Myocyte (in vitro differentiated cells): ENCODE data around the gene KRTAP9-6. TPM values are rescaled to one million over a fixed set of nuclear protein-coding genes. Genes with fewer than 3 reads are reported as not detected.

Experiments
- total RNA-seq: library from RNA; depleted of rRNA; stranded (reverse); fragments of >200 nt; gene quantifications from 2 replicates; pipeline ENCODE4 v1.2.3, GENCODE V29; 2014

The KRTAP9-6 gene
- total RNA-seq, 1 donor from 2014 or later: not detected

Other genes starting within 250 kb of the KRTAP9-6 start
- gene KRTAP1-5, start 238.2 kb upstream of the KRTAP9-6 start, total RNA-seq: 0.19 and 0.57 TPM in 2 replicates
- not detected in 2 replicates for gene KRTAP1-4, start 235.2 kb upstream of the KRTAP9-6 start, total RNA-seq
- gene KRTAP1-3, start 230.5 kb upstream of the KRTAP9-6 start, total RNA-seq: not detected in 2 replicates
- 0.21 TPM in 1 of 2 replicates, not detected in the other for gene KRTAP1-1, start 223.9 kb upstream of the KRTAP9-6 start, total RNA-seq
- not detected in 2 replicates for gene KRTAP2-1, start 218.1 kb upstream of the KRTAP9-6 start, total RNA-seq
- gene KRTAP2-2, start 210.1 kb upstream of the KRTAP9-6 start, total RNA-seq: not detected in 2 replicates
- gene KRTAP2-3, start 205.3 kb upstream of the KRTAP9-6 start, total RNA-seq: 0.19 TPM in 1 of 2 replicates, not detected in the other
- gene KRTAP2-4, start 199.5 kb upstream of the KRTAP9-6 start, total RNA-seq: not detected in 2 replicates
- not detected in 2 replicates for gene KRTAP4-7, start 181.2 kb upstream of the KRTAP9-6 start, total RNA-seq
- gene KRTAP4-8, start 167.2 kb upstream of the KRTAP9-6 start, total RNA-seq: not detected in 2 replicates
- gene KRTAP4-16, start 163.2 kb upstream of the KRTAP9-6 start, total RNA-seq: not detected in 2 replicates
- gene KRTAP4-9, start 160.0 kb upstream of the KRTAP9-6 start, total RNA-seq: not detected in 2 replicates
- not detected in 2 replicates for gene KRTAP4-11, start 147.0 kb upstream of the KRTAP9-6 start, total RNA-seq
- not detected in 2 replicates for gene KRTAP4-12, start 141.2 kb upstream of the KRTAP9-6 start, total RNA-seq
- gene KRTAP4-6, start 124.8 kb upstream of the KRTAP9-6 start, total RNA-seq: not detected in 2 replicates
- gene KRTAP4-5, start 115.6 kb upstream of the KRTAP9-6 start, total RNA-seq: not detected in 2 replicates
- gene KRTAP4-4, start 104.6 kb upstream of the KRTAP9-6 start, total RNA-seq: not detected in 2 replicates
- not detected in 2 replicates for gene KRTAP4-3, start 97.2 kb upstream of the KRTAP9-6 start, total RNA-seq
- gene KRTAP4-2, start 87.2 kb upstream of the KRTAP9-6 start, total RNA-seq: not detected in 2 replicates
- not detected in 2 replicates for gene KRTAP4-1, start 80.5 kb upstream of the KRTAP9-6 start, total RNA-seq
- not detected in 2 replicates for gene KRTAP9-1, start 75.5 kb upstream of the KRTAP9-6 start, total RNA-seq
- gene KRTAP9-2, start 38.7 kb upstream of the KRTAP9-6 start, total RNA-seq: not detected in 2 replicates
- not detected in 2 replicates for gene KRTAP9-3, start 32.9 kb upstream of the KRTAP9-6 start, total RNA-seq
- not detected in 2 replicates for gene KRTAP9-8, start 27.4 kb upstream of the KRTAP9-6 start, total RNA-seq
- not detected in 2 replicates for gene KRTAP9-4, start 15.7 kb upstream of the KRTAP9-6 start, total RNA-seq
- gene KRTAP9-9, start 10.0 kb upstream of the KRTAP9-6 start, total RNA-seq: not detected in 2 replicates
- not detected in 2 replicates for gene KRTAP9-7, start 10.3 kb downstream of the KRTAP9-6 start, total RNA-seq
- not detected in 2 replicates for gene KRTAP29-1, start 37.5 kb downstream of the KRTAP9-6 start, total RNA-seq
- gene KRTAP16-1, start 43.9 kb downstream of the KRTAP9-6 start, total RNA-seq: not detected in 2 replicates
- not detected in 2 replicates for gene KRTAP17-1, start 50.3 kb downstream of the KRTAP9-6 start, total RNA-seq
- not detected in 2 replicates for gene KRT33A, start 85.5 kb downstream of the KRTAP9-6 start, total RNA-seq
- 0.08 TPM in 1 of 2 replicates, not detected in the other for gene KRT33B, start 104.4 kb downstream of the KRTAP9-6 start, total RNA-seq
- 0.16 TPM in 1 of 2 replicates, not detected in the other for gene KRT34, start 116.9 kb downstream of the KRTAP9-6 start, total RNA-seq
- 0.52 and 0.86 TPM in 2 replicates for gene KRT31, start 132.2 kb downstream of the KRTAP9-6 start, total RNA-seq
- not detected in 2 replicates for gene KRT37, start 159.2 kb downstream of the KRTAP9-6 start, total RNA-seq
- gene KRT38, start 175.6 kb downstream of the KRTAP9-6 start, total RNA-seq: not detected in 2 replicates
- not detected in 2 replicates for gene KRT32, start 202.0 kb downstream of the KRTAP9-6 start, total RNA-seq
- gene KRT35, start 215.8 kb downstream of the KRTAP9-6 start, total RNA-seq: not detected in 2 replicates
- not detected in 2 replicates for gene KRT36, start 224.5 kb downstream of the KRTAP9-6 start, total RNA-seq
- gene KRT13, start 240.2 kb downstream of the KRTAP9-6 start, total RNA-seq: not detected in 2 replicates